ENCODE results near the gene GRB7. TPM values are rescaled to one million over a fixed set of nuclear protein-coding genes. Genes with fewer than 3 reads are reported as not detected.
"Not testable (repeated sequence)": the region's sequence is repeated elsewhere in the genome, so short reads cannot be mapped to it uniquely, and the experiment has no call there.

The GRB7 gene
- total RNA-seq, 1 donor from 2014 or later, result 31.8 TPM

GRCh38 chr17:39717660-39718059 lies 20.1 kb upstream of the GRB7 start:
- Mint-ChIP-seq H3K4me1 (ENCODE audit: unreplicated experiment) (peaks cover 4% of the 10 kb centered on the region), H3K4me3 (no peak overlapping the region), H3K27me3 (no peaks in the 10 kb centered on the region), H3K9me3 (no peaks in the 10 kb centered on the region), H3K27ac (no peak overlapping the region), H3K36me3 (peaks cover 9% of the 10 kb centered on the region)
- TF ChIP-seq CTCF (conservative IDR thresholded peaks at IDR 0.05), result no peak
- no peak for DNase-seq (ENCODE audit: extremely low spot score, unreplicated experiment)

- Mint-ChIP-seq H3K36me3 (peaks cover 7% of the 10 kb centered on the region), H3K9me3 (no peaks in the 10 kb centered on the region), H3K4me3 (no peak overlapping the region), H3K4me1 (ENCODE audit: unreplicated experiment) (peaks cover 4% of the 10 kb centered on the region), H3K27ac (peak overlapping the region; percentile 62), H3K27me3 (no peaks in the 10 kb centered on the region)
- TF ChIP-seq CTCF (conservative IDR thresholded peaks at IDR 0.05), result no peak
- no peak for DNase-seq (ENCODE audit: extremely low spot score, unreplicated experiment)
Observed at GRCh38 chr17:39719563-39720355, 18.0 kb upstream of the GRB7 start.

- TF ChIP-seq CTCF (conservative IDR thresholded peaks at IDR 0.05), result no peak
- Mint-ChIP-seq H3K9me3 (no peaks in the 10 kb centered on the region), H3K36me3 (peaks cover 10% of the 10 kb centered on the region), H3K27ac (no peak overlapping the region), H3K4me1 (ENCODE audit: unreplicated experiment) (peaks cover 4% of the 10 kb centered on the region), H3K27me3 (no peaks in the 10 kb centered on the region), H3K4me3 (no peak overlapping the region)
- no peak for DNase-seq (ENCODE audit: extremely low spot score, unreplicated experiment)
Observed at GRCh38 chr17:39722104-39722503, 15.6 kb upstream of the GRB7 start.

GRCh38 chr17:39722965-39723848 lies 14.5 kb upstream of the GRB7 start:
- H3K4me1 Mint-ChIP-seq (ENCODE audit: unreplicated experiment), result peaks cover 4% of the 10 kb centered on the region
- peak overlapping the region; percentile 53 for H3K27ac Mint-ChIP-seq
- H3K4me3 Mint-ChIP-seq, result no peak overlapping the region
- DNase-seq (ENCODE audit: extremely low spot score, unreplicated experiment), result no peak
- H3K27me3 Mint-ChIP-seq, result no peaks in the 10 kb centered on the region
- TF ChIP-seq CTCF (conservative IDR thresholded peaks at IDR 0.05), result no peak
- H3K36me3 Mint-ChIP-seq, result peaks cover 10% of the 10 kb centered on the region
- H3K9me3 Mint-ChIP-seq, result no peaks in the 10 kb centered on the region

- DNase-seq (ENCODE audit: extremely low spot score, unreplicated experiment), result no peak
- no peaks in the 10 kb centered on the region for H3K27me3 Mint-ChIP-seq
- H3K36me3 Mint-ChIP-seq, result peaks cover 14% of the 10 kb centered on the region
Observed at GRCh38 chr17:39724731-39725130, 13.0 kb upstream of the GRB7 start.

GRCh38 chr17:39725923-39726322 lies 11.8 kb upstream of the GRB7 start:
- H3K27ac Mint-ChIP-seq, result peak overlapping the region; percentile 72
- not testable (repeated sequence) for H3K4me1 Mint-ChIP-seq (ENCODE audit: unreplicated experiment); H3K4me3 Mint-ChIP-seq; H3K27me3 Mint-ChIP-seq; H3K9me3 Mint-ChIP-seq; DNase-seq (ENCODE audit: extremely low spot score, unreplicated experiment); H3K36me3 Mint-ChIP-seq

More at GRCh38 chr17:39724731-39725130, 13.0 kb upstream of the GRB7 start:
- Mint-ChIP-seq H3K4me1 (ENCODE audit: unreplicated experiment) (peaks cover 4% of the 10 kb centered on the region), H3K27ac (no peak overlapping the region), H3K9me3 (no peaks in the 10 kb centered on the region), H3K4me3 (no peak overlapping the region)
- TF ChIP-seq CTCF (conservative IDR thresholded peaks at IDR 0.05), result no peak

Data from type B pancreatic cell (in vitro differentiated cells).